Measurements from ENCODE around the gene TXNRD2. TPM values are rescaled to one million over a fixed set of nuclear protein-coding genes. Genes with fewer than 3 reads are reported as not detected.

TXNRD2 gene
- total RNA-seq, 4 donors from 2014 or later, result 16.7 to 33.1 (median 20.3) TPM

DNA sequence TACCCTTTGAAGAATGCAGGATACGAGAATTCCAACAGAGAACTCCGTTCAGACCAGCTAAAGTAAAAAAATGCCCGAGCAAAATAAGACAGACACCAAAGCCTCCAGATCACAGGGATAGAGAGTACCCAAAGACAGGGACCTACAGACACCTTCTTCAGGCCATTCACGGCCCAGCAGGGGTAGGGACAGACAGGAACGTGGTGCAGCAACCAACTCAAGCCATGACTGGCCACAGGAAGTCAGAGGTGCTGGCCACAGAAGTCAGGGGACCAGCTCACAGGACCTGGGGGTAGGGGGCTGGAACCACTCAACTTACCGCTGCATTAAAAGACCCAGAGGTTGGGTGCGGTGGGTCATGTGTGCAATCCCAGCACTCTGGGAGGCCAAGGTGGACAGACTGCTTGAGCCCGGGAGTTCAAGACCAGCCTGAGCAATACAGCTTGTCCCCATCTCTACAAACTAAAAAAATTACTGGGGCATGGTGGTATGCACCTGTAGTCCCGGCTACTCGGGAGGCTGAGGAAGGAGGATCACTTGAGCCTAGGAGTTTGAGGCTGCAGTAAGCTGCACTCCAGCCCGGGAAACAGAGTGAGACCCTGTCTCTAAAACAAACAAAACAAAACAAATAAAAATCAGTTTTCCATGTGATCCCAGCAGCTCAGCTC is 39.9 kb downstream of the TXNRD2 start:
- peaks cover 0 to 95% of the 10 kb centered on the region in 2 donors for H3K36me3 ChIP-seq
- TF ChIP-seq, protein P1, sequence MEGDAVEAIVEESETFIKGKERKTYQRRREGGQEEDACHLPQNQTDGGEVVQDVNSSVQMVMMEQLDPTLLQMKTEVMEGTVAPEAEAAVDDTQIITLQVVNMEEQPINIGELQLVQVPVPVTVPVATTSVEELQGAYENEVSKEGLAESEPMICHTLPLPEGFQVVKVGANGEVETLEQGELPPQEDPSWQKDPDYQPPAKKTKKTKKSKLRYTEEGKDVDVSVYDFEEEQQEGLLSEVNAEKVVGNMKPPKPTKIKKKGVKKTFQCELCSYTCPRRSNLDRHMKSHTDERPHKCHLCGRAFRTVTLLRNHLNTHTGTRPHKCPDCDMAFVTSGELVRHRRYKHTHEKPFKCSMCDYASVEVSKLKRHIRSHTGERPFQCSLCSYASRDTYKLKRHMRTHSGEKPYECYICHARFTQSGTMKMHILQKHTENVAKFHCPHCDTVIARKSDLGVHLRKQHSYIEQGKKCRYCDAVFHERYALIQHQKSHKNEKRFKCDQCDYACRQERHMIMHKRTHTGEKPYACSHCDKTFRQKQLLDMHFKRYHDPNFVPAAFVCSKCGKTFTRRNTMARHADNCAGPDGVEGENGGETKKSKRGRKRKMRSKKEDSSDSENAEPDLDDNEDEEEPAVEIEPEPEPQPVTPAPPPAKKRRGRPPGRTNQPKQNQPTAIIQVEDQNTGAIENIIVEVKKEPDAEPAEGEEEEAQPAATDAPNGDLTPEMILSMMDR (IDR thresholded peaks at IDR 0.05), result no peak
- TF ChIP-seq EP300 (IDR thresholded peaks at IDR 0.05) (no peak), POLR2AphosphoS5 (IDR thresholded peaks at IDR 0.05) (no peak), POLR2A (IDR thresholded peaks at IDR 0.05) (no peak)
- no peaks in the 10 kb centered on the region for H3K4me1 ChIP-seq
- H3K9me3 ChIP-seq, result no peaks in the 10 kb centered on the region
- 82 to 93% methylated on average over 7 to 8 of the region's 11 CpGs for WGBS, 2 donors (ENCODE audit: low coverage in 1 of 2)
- no peak overlapping the region for H3K27ac ChIP-seq
- no peak for ATAC-seq
- no peaks in the 10 kb centered on the region for H3K27me3 ChIP-seq
- H3K4me3 ChIP-seq, result no peak overlapping the region

DNA sequence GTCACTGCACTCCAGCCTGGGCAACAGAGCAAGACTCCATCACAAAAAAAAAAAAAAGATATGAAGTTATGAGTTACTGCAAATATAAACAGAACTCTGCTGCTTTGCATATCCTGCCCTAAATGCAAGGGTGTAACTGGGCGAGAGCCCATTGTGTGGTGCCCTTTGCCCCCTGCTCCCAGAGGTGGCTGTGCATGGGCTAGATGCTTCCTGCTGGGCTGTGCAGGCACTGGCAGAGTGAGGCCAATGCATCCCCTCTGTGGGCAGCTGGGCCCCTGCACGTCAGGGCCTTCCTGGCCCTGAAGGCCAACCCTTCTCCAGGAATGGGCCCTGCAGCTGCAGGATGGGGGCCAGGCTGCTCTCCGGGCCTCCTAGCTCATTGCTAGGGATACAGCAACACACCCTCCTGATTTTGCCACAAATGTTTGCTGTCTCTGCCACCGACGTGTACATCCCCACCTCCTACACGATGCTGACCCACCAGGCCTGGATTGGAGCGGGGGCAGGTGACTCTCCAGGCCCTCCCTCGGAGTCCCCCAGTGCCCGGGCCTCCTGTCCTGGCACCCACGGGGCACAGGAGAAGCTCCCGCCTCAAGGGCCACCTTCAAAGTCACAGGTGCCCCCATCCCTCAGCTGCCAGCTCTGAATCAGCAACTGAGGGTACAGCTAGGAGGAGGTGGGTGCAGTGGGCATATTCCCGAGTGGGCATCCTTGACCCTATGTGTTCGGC is 40.7 kb downstream of the TXNRD2 start:
- no peaks in the 10 kb centered on the region for H3K27me3 ChIP-seq
- no peak for ATAC-seq
- no peaks in the 10 kb centered on the region for H3K4me1 ChIP-seq
- H3K36me3 ChIP-seq, result peaks cover 0 to 93% of the 10 kb centered on the region in 2 donors
- no peak overlapping the region for H3K4me3 ChIP-seq
- no peaks in the 10 kb centered on the region for H3K9me3 ChIP-seq
- TF ChIP-seq EP300 (IDR thresholded peaks at IDR 0.05) (no peak), POLR2A (IDR thresholded peaks at IDR 0.05) (no peak), POLR2AphosphoS5 (IDR thresholded peaks at IDR 0.05) (no peak)
- TF ChIP-seq, protein P1 (IDR thresholded peaks at IDR 0.05), result no peak
- 87% methylated on average over 3 of the region's 13 CpGs; no CpG with 5 or more reads in 1 of the 2 donors for WGBS, 2 donors (ENCODE audit: low coverage in 1 of 2)
- H3K27ac ChIP-seq, result no peak overlapping the region

DNA sequence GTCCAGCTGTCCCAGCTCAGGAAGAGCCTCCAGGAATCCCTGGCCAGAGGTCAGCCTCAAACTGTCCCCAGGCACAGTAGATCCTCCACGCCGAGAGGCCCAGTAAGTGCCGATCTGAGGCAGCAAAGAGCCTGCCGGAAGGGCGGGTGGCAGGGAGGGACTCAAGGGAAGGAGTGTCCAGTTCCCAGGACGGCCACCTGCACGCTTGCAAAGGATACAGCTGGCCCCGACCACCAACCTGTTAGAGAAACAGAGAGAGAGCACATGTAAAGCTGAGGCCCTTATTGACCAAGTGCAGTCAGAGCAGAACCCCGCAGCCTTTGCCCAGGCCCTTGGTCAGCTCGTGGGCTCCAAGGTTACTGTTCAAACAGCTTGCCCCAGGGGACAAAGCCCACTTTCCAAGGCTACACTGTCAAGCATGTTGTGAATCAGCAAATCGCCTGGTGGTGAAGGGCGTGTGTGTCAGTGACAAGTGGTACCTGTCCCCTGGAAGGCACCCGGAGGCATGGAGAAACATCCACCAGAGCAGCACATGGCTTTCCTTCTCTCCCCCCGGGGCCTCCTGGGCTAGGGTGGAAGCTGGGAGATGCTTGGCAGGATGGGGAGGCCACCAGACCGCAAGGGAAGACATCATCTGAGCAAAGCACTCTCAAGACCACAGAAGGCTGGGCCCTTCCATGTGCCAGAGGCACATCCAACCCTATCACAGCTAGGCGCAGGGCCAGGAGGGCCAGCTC is 42.6 kb downstream of the TXNRD2 start:
- Histone ChIP-seq H3K36me3 (peaks cover 0 to 95% of the 10 kb centered on the region in 2 donors), H3K27ac (no peak overlapping the region), H3K27me3 (no peaks in the 10 kb centered on the region), H3K9me3 (no peaks in the 10 kb centered on the region), H3K4me1 (no peaks in the 10 kb centered on the region), H3K4me3 (no peak overlapping the region)
- no peak for TF ChIP-seq POLR2AphosphoS5 (IDR thresholded peaks at IDR 0.05)
- TF ChIP-seq, protein P1 (IDR thresholded peaks at IDR 0.05), result no peak
- no peak for TF ChIP-seq POLR2A (IDR thresholded peaks at IDR 0.05)
- no peak for TF ChIP-seq EP300 (IDR thresholded peaks at IDR 0.05)
- no peak for ATAC-seq
- WGBS, 2 donors (ENCODE audit: low coverage in 1 of 2), result 80 to 100% methylated on average over 1 to 3 of the region's 16 CpGs

DNA sequence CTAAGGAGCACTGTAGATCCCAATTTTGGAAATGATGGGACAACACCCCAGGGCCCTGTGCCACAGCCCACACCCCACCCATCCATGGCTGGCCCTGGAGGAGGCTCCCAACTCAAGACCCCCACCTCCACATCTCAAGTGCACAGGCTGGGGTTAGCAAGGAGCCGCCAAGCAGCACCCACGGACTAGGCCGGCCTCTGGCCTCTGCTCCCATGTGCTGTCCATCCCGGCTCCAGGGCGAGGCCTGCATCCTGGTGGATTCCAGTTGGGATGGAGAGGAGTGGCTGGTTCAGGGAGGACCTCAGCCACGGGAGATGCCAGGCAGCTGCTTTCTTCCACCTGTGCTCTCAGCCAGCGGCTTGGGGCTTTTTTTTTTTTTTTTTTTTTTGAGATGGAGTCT is 43.5 kb downstream of the TXNRD2 start:
- Histone ChIP-seq H3K36me3 (peaks cover 0 to 95% of the 10 kb centered on the region in 2 donors), H3K9me3 (no peaks in the 10 kb centered on the region), H3K27ac (no peak overlapping the region), H3K4me1 (no peaks in the 10 kb centered on the region), H3K4me3 (no peak overlapping the region), H3K27me3 (no peaks in the 10 kb centered on the region)
- ATAC-seq, result no peak
- TF ChIP-seq EP300 (IDR thresholded peaks at IDR 0.05), result no peak
- no peak for TF ChIP-seq POLR2AphosphoS5 (IDR thresholded peaks at IDR 0.05)
- TF ChIP-seq POLR2A (IDR thresholded peaks at IDR 0.05), result no peak
- TF ChIP-seq, protein P1 (IDR thresholded peaks at IDR 0.05), result no peak
- 93 to 100% methylated on average over 4 of the region's 7 CpGs for WGBS, 2 donors (ENCODE audit: low coverage in 1 of 2)
